SU-DHL-6 (cell line): ENCODE results near the gene RYR2.

Source experiments
- EZH2phosphoT487 ChIP-seq: fragments of 200-600 bp; sonication (generic), shearing (Covaris generic); conservative IDR thresholded peaks from 2 replicates; pipeline ENCODE4 v1.6.1; 2018; ENCODE audit warnings: mild to moderate bottlenecking, antibody characterized with exemption, low read length, moderate library complexity, mixed read lengths
- TF ChIP-seq, protein P1 (sequence below): fragments of 200-600 bp; sonication (generic); IDR thresholded peaks from one replicate; pipeline ENCODE4 v1.5.1; 2017; ENCODE audit warnings: antibody characterized with exemption, mild to moderate bottlenecking, low read length, moderate library complexity; ENCODE audit not compliant: insufficient read depth, poor library complexity, severe bottlenecking

DNA sequence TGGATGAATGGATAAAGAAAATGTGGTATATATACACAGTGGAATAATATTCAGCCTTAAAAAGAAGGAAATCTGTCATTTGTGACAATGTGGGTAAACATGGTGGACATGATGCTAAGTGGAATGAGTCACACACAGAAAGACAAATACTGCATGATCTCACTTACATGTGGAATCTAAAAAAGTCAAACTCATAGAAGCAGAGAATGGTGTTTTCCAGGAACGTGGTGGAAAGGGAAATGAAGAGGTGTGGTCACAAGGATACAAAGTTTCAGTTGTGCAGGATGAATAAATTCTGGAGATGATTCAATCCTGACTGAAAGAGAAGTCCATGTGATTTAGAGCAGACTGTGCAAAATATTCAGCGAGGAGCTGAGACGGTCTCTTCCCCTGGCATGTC lies 56.6 kb downstream of the RYR2 start:
- TF ChIP-seq, protein P1, sequence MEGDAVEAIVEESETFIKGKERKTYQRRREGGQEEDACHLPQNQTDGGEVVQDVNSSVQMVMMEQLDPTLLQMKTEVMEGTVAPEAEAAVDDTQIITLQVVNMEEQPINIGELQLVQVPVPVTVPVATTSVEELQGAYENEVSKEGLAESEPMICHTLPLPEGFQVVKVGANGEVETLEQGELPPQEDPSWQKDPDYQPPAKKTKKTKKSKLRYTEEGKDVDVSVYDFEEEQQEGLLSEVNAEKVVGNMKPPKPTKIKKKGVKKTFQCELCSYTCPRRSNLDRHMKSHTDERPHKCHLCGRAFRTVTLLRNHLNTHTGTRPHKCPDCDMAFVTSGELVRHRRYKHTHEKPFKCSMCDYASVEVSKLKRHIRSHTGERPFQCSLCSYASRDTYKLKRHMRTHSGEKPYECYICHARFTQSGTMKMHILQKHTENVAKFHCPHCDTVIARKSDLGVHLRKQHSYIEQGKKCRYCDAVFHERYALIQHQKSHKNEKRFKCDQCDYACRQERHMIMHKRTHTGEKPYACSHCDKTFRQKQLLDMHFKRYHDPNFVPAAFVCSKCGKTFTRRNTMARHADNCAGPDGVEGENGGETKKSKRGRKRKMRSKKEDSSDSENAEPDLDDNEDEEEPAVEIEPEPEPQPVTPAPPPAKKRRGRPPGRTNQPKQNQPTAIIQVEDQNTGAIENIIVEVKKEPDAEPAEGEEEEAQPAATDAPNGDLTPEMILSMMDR = no peak
- TF ChIP-seq EZH2phosphoT487 = no peak
